Mesenchymal stem cell (in vitro differentiated cells and primary cell): Measurements from ENCODE around the gene SERPINA10.

Experiments used
- DNase-seq: peaks from one replicate; pipeline ENCODE4 v3.0.0-alpha.2; 2013
- H2AFZ ChIP-seq: one replicate; pipeline ENCODE4 v1.6.1; 2013; ENCODE audit warnings: low read depth, mild to moderate bottlenecking, control low read depth, inconsistent platforms, low read length, moderate library complexity
- H2AK5ac ChIP-seq: 2 replicates; pipeline ENCODE4 v1.6.1; 2013; ENCODE audit warnings: low read length, moderate library complexity, mild to moderate bottlenecking, inconsistent platforms; ENCODE audit not compliant: severe bottlenecking
- H2BK120ac ChIP-seq: one replicate; pipeline ENCODE4 v1.6.1; 2013; ENCODE audit warnings: low read depth, mild to moderate bottlenecking, inconsistent platforms, low read length, moderate library complexity
- H2BK12ac ChIP-seq, 2 experiments: one replicate each; pipeline ENCODE4 v1.6.1; 2013; ENCODE audit warnings: inconsistent platforms in 2 of 2, low read length in 2 of 2, mild to moderate bottlenecking in 2 of 2, moderate library complexity in 2 of 2, control low read depth in 1 of 2
- H2BK15ac ChIP-seq: one replicate; pipeline ENCODE4 v1.6.1; 2013; ENCODE audit warnings: mild to moderate bottlenecking, low read depth, inconsistent platforms; ENCODE audit not compliant: poor library complexity, severe bottlenecking
- H2BK5ac ChIP-seq: 2 replicates; pipeline ENCODE4 v1.6.1; 2013; ENCODE audit warnings: low read depth, mild to moderate bottlenecking, low read length, control low read depth, inconsistent platforms; ENCODE audit not compliant: poor library complexity, severe bottlenecking
- H3K14ac ChIP-seq, 2 experiments: one replicate each; pipeline ENCODE4 v1.6.1; 2013; ENCODE audit warnings: inconsistent platforms in 2 of 2, low read length in 2 of 2, control low read depth in 1 of 2, mild to moderate bottlenecking in 1 of 2, moderate library complexity in 1 of 2
- H3K18ac ChIP-seq, 2 experiments: one replicate each; pipeline ENCODE4 v1.6.1; 2013; ENCODE audit warnings: inconsistent platforms in 2 of 2, low read length in 2 of 2, control low read depth in 1 of 2, low read depth in 1 of 2, mild to moderate bottlenecking in 1 of 2
- H3K23ac ChIP-seq, 2 experiments: one replicate each; pipeline ENCODE4 v1.6.1; 2013; ENCODE audit warnings: inconsistent platforms in 2 of 2, low read length in 2 of 2, mild to moderate bottlenecking in 2 of 2, moderate library complexity in 2 of 2, control low read depth in 1 of 2
- H3K27ac ChIP-seq: 2 replicates; pipeline ENCODE4 v1.5.1; 2013; ENCODE audit warnings: mild to moderate bottlenecking, moderate library complexity, low read length, control low read depth, inconsistent platforms; ENCODE audit not compliant: poor library complexity, severe bottlenecking
- H3K27me3 ChIP-seq, 2 experiments: 2 replicates each; pipeline versions ENCODE4 v1.6.1 to v1.7.0; 2013; ENCODE audit warnings: low read length in 2 of 2, mild to moderate bottlenecking in 2 of 2, moderate library complexity in 2 of 2, control low read depth in 1 of 2, inconsistent platforms in 1 of 2; ENCODE audit not compliant: control insufficient read depth in 1 of 2, insufficient read depth in 1 of 2
- H3K36me3 ChIP-seq, 2 experiments: 2 replicates each; pipeline versions ENCODE4 v1.6.1 to v1.7.0; 2013; ENCODE audit warnings: low read length in 2 of 2, control low read depth in 1 of 2, inconsistent platforms in 1 of 2, low read depth in 1 of 2, mild to moderate bottlenecking in 1 of 2; ENCODE audit not compliant: insufficient read depth in 2 of 2, control insufficient read depth in 1 of 2
- H3K4ac ChIP-seq, 2 experiments: one replicate each; pipeline ENCODE4 v1.6.1; 2013; ENCODE audit warnings: inconsistent platforms in 2 of 2, low read length in 2 of 2, mild to moderate bottlenecking in 2 of 2, moderate library complexity in 2 of 2, control low read depth in 1 of 2, low read depth in 1 of 2
- H3K4me1 ChIP-seq: 2 replicates; pipeline ENCODE4 v1.6.1; 2013; ENCODE audit warnings: low read depth, low read length, control low read depth; ENCODE audit not compliant: control insufficient read depth, insufficient read depth
- H3K4me2 ChIP-seq: 2 replicates; pipeline ENCODE4 v1.6.1; 2013; ENCODE audit warnings: low read length, mild to moderate bottlenecking, inconsistent platforms; ENCODE audit not compliant: poor library complexity, severe bottlenecking
- H3K4me3 ChIP-seq, 2 experiments: 2 replicates each; pipeline versions ENCODE4 v1.5.1 to v1.7.0; 2013; ENCODE audit warnings: low read length in 2 of 2, mild to moderate bottlenecking in 2 of 2, control low read depth in 1 of 2, low read depth in 1 of 2; ENCODE audit not compliant: insufficient read depth in 1 of 2
- H3K79me1 ChIP-seq: replicated peaks from 2 replicates; pipeline ENCODE4 v1.6.1; 2013; ENCODE audit warnings: mild to moderate bottlenecking, control low read depth, low read length, inconsistent platforms; ENCODE audit not compliant: poor library complexity, severe bottlenecking
- H3K9ac ChIP-seq: 2 replicates; pipeline ENCODE4 v1.7.0; 2013; ENCODE audit warnings: mild to moderate bottlenecking, low read length, moderate library complexity
- H3K9me3 ChIP-seq: 2 replicates; pipeline ENCODE4 v1.7.0; 2013; ENCODE audit warnings: mild to moderate bottlenecking, low read length; ENCODE audit not compliant: control insufficient read depth
- H4K8ac ChIP-seq: one replicate; pipeline ENCODE4 v1.6.1; 2013; ENCODE audit warnings: inconsistent platforms, mild to moderate bottlenecking, low read length, moderate library complexity
- H4K91ac ChIP-seq: one replicate; pipeline ENCODE4 v1.6.1; 2013; ENCODE audit warnings: mild to moderate bottlenecking, low read length, inconsistent platforms
- WGBS: methylation state at CpG from one replicate; pipeline ENCODE4 v1.1.7; 2013; ENCODE audit warnings: mixed read lengths; 5-methylcytosine and 5-hydroxymethylcytosine counted together

The SERPINA10 gene

DNA sequence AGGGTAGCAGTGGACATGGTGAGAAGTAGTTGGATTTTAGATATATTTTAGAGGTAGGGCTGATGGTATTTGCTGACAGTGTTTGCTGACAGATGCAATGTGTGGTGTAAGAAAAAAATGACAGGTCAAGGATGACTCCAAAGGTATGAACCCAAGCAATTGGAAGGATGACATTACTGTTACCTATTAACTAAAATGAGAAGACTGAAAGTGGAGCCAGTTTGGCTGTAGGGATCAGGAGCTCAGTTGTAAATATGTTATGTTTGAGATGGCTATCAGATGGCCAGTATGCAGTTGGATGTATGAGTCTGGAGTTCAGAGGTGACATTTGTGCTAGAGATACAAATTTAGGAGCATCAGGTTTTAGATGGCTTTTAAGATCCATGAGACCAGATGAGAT lies 47.5 kb upstream of the SERPINA10 start:
- H3K9me3 ChIP-seq, result no peaks in the 10 kb centered on the region
- no peak overlapping the region for H3K18ac ChIP-seq
- no peak for DNase-seq
- no peak overlapping the region for H3K4me2 ChIP-seq
- no peak overlapping the region for H2BK15ac ChIP-seq
- no peaks in the 10 kb centered on the region for H3K36me3 ChIP-seq
- no peak overlapping the region for H3K4ac ChIP-seq
- no peak overlapping the region for H3K14ac ChIP-seq
- no peak overlapping the region for H2BK5ac ChIP-seq
- H3K27me3 ChIP-seq, result no peaks in the 10 kb centered on the region
- H2AK5ac ChIP-seq, result no peak overlapping the region
- H3K27ac ChIP-seq, result no peak overlapping the region
- H2BK120ac ChIP-seq, result no peak overlapping the region
- H3K9ac ChIP-seq, result no peak overlapping the region
- H4K8ac ChIP-seq, result no peak overlapping the region
- no peak overlapping the region for H3K4me3 ChIP-seq
- no peaks in the 10 kb centered on the region for H3K79me1 ChIP-seq
- no peak overlapping the region for H2AFZ ChIP-seq
- H3K23ac ChIP-seq, result no peak overlapping the region
- H3K4me1 ChIP-seq, result peaks cover 6% of the 10 kb centered on the region
- H4K91ac ChIP-seq, result no peak overlapping the region
- no peak overlapping the region for H2BK12ac ChIP-seq

DNA sequence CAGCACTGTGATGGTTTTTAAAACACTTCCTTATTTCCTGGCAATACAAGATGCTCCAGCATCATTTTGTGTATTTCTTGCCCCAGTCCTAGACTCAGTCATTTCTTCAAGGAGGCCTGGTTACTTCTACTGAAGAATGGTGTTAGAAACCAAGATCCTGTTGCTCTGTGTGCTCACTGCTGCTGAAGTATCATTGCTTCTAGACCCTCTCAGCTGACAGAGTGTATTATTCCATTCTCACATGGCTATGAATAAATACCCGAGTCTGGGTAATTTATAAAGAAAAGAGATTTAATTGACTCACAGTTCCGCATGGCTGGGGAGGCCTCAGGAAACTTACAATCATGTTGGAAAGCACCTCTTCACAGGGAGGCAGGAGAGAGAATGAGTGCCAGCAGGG lies 45.0 kb upstream of the SERPINA10 start:
- H3K36me3 ChIP-seq, result no peaks in the 10 kb centered on the region
- no peak overlapping the region for H2AK5ac ChIP-seq
- H2BK5ac ChIP-seq, result no peak overlapping the region
- H3K27me3 ChIP-seq, result no peaks in the 10 kb centered on the region
- H4K91ac ChIP-seq, result no peak overlapping the region
- H3K4me2 ChIP-seq, result no peak overlapping the region
- no peak overlapping the region for H2BK15ac ChIP-seq
- H3K23ac ChIP-seq, result no peak overlapping the region
- H2BK120ac ChIP-seq, result no peak overlapping the region
- no peaks in the 10 kb centered on the region for H3K79me1 ChIP-seq
- no peak overlapping the region for H3K4me3 ChIP-seq
- H3K14ac ChIP-seq, result no peak overlapping the region
- no peak overlapping the region for H3K27ac ChIP-seq
- no peak overlapping the region for H4K8ac ChIP-seq
- H3K18ac ChIP-seq, result no peak overlapping the region
- H3K9me3 ChIP-seq, result no peaks in the 10 kb centered on the region
- WGBS, result 63% methylated on average over 2 of the region's 2 CpGs
- no peak overlapping the region for H2BK12ac ChIP-seq
- no peak overlapping the region for H3K4ac ChIP-seq
- DNase-seq, result no peak
- H3K9ac ChIP-seq, result no peak overlapping the region
- H3K4me1 ChIP-seq, result peaks cover 4% of the 10 kb centered on the region
- no peak overlapping the region for H2AFZ ChIP-seq

DNA sequence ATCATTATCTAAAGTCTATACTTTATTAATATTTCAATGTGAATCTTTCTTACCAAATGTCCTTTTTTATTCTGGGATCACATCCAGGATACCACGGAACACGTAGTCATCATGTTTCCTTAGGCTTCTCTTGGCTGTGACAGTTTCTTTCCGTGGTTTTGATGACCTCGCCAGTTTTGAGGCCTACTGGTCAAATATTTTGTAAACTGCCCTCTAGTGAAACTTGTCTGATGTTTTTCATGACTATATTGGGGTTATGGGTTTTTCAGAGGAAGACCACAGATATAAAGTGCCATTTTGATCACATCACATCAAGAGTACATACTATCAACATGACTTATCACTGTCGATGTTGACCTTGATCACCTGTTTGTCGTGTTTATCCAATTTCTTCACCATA lies 44.2 kb upstream of the SERPINA10 start:
- WGBS, result 67% methylated on average over 6 of the region's 6 CpGs
- Histone ChIP-seq H2BK15ac (no peak overlapping the region), H3K79me1 (no peaks in the 10 kb centered on the region), H3K23ac (no peak overlapping the region), H4K8ac (no peak overlapping the region), H2BK12ac (no peak overlapping the region), H3K18ac (no peak overlapping the region), H3K4ac (no peak overlapping the region), H2AK5ac (no peak overlapping the region), H2BK5ac (no peak overlapping the region), H3K36me3 (no peaks in the 10 kb centered on the region), H3K4me1 (no peaks in the 10 kb centered on the region), H3K27ac (no peak overlapping the region), H3K14ac (no peak overlapping the region), H4K91ac (no peak overlapping the region), H3K4me2 (no peak overlapping the region), H3K27me3 (no peaks in the 10 kb centered on the region), H2BK120ac (no peak overlapping the region), H3K4me3 (no peak overlapping the region), H3K9me3 (no peaks in the 10 kb centered on the region), H3K9ac (no peak overlapping the region), H2AFZ (no peak overlapping the region)
- DNase-seq, result no peak

DNA sequence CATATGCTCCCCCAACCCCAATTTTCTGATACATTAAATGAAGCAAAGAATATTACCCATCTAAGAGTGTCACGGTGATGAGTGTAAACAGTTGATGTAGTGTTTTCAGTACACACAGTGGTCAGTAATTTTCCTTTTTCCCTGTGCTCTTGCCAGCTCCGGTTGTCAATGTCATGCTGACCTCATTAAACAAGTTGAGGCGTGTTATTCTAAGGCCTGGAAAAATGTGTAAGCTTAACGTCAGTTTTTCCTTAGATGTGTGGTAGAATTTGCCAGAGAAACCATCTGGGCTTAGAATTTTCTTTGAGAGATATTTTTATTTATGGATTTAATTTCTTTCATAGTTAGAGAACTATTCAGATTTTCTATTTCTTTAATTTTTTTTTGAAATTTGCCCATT lies 41.8 kb upstream of the SERPINA10 start:
- Histone ChIP-seq H3K18ac (no peak overlapping the region), H3K9ac (peak overlapping the region; percentile 67), H3K23ac (no peak overlapping the region), H3K27me3 (no peaks in the 10 kb centered on the region), H2BK120ac (no peak overlapping the region), H4K91ac (no peak overlapping the region), H2BK5ac (no peak overlapping the region), H4K8ac (no peak overlapping the region), H3K14ac (no peak overlapping the region), H3K36me3 (no peaks in the 10 kb centered on the region), H3K27ac (no peak overlapping the region), H2AFZ (no peak overlapping the region), H3K4ac (no peak overlapping the region), H2BK12ac (no peak overlapping the region), H3K9me3 (no peaks in the 10 kb centered on the region), H3K4me3 (no peak overlapping the region), H2BK15ac (no peak overlapping the region), H3K79me1 (no peaks in the 10 kb centered on the region), H2AK5ac (no peak overlapping the region), H3K4me1 (no peaks in the 10 kb centered on the region), H3K4me2 (no peak overlapping the region)
- DNase-seq, result no peak
- 79% methylated on average over 4 of the region's 4 CpGs for WGBS
